Activated CD8-positive, alpha-beta memory T cell treated with anti-CD3 and anti-CD28 coated beads, Interleukin-2, amount 50 U/mL, for 1 hour (primary cell): ENCODE results near the gene CENPS.
"Not testable (repeated sequence)": the region's sequence is repeated elsewhere in the genome, so short reads cannot be mapped to it uniquely, and the experiment has no call there.

Experiments used
- DNase-seq: peaks from one replicate; pipeline ENCODE4 v3.0.0-alpha.2; 2020; ENCODE audit errors: extremely low read depth

The CENPS gene

GRCh38 chr1:10430216-10431069 is at the start of gene CENPS:
CENPS (plus strand) TSS chr1:10430433; CDS start chr1:10430518, 85 bp downstream.
- peak; percentile 61 for DNase-seq

DNA sequence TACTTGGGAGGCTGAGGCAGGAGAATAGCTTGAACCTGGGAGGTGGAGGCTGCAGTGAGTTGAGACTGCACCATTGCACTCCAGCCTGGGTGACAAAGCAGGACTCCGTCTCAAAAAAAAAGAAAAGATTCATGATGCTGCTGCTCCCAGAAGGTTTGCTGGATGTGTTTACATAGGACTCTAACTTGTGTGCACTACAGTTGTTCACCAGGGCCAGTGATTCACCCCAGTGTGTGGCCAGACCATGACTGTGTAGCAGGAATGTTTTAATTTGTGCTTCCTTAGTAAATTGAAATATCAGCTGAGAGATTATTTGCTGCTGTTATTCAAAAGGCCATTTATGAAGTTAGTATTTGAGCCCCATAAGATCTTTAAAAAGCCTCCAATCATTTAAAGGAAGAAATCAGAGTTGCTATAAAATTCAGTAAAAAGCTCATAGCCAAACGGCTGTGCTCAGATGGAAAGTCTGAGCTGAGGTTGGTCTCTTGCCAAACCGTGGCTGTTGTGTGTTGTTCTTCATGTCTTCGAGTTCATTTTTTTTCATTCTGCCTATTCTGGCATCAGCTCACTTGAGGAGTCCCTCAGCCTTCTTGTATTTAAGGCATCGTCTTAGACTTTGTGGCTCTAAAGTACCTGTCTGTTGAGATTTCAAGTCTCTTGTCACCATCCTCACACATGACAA is 49.5 kb upstream of the CENPS start:
- DNase-seq = no peak

DNA sequence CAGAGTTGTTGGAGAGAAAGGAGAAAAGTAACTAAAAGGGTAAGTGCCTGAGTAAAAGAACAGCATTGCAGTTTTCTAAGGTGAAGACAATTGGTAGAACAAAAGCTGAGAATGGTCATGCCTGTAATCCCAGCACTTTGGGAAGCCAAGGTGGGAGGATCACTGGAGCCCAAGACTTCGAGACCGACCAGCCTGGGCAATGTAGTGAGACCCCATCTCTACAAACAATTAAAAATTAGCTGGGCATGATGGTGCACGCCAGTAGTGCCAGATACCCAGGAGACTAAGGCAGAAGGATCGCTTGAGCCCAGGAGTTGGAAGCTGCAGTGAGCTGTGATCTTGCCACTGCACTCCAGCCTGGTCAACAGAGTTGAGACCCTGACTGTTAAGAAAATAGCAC is 46.6 kb upstream of the CENPS start:
- DNase-seq = no peak

GRCh38 chr1:10384219-10384618 is 46.0 kb upstream of the CENPS start:
- no peak for DNase-seq

DNA sequence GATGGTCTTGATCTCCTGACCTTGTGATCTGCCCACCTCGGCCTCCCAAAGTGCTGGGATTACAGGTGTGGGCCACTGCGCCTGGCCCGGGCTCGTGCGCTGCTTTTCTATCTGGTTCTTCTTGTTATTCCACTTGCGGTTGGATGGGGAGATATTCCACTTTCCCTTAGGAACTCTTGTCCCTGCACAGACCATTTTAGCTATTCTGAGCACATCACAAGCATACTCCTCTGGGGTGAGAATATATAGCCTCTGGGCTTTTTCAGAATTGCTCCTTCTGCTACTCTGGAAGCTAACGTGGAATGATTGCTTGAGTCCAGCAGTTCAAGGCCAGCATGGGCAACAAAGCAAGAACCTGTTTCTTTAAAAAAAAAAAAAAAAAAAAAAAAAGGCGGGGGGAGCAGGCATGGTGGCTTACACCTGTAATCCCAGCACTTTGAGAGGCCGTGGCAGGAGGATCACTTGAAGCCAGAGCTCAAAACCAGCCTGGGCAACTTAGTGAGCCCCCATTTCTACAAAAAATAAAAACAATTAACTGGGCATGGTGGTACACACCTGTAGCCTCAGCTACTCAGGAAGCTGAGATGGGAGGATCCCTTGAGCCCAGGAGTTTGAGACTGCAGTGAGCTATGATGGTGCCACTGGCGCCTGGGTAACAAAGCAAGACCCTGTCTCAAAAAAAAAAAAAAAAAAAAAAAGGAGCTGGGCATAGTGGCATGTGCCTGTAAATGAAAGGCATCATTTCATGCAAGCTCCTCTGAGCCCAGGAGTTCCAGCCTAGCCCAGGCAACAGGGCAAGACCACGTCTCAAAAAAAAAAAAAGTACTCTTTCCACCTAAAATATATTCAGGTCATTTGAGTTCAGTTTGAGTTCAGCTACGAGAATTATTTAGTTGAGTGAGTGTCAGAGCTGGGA is 43.2 kb upstream of the CENPS start:
- DNase-seq = no peak

- no peak for DNase-seq
These were observed 42.4 kb upstream of the CENPS start for GRCh38 chr1:10387677-10388386.

DNA sequence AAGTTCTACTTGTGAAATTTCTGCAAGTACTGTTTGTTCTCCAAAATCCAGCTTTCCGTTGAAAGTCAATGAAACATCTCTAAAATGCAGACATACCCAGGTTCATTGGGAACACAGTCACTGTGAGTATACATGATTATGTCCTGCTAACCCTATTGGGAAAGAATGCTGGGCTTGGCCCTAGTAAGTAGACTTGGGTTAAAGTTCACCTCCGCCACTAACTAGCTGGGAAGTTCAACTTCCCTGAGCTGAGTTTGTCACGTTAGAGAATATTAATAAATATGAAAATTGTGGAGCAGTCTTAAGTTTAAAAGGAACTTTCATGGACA is 41.9 kb upstream of the CENPS start:
- DNase-seq = no peak

DNA sequence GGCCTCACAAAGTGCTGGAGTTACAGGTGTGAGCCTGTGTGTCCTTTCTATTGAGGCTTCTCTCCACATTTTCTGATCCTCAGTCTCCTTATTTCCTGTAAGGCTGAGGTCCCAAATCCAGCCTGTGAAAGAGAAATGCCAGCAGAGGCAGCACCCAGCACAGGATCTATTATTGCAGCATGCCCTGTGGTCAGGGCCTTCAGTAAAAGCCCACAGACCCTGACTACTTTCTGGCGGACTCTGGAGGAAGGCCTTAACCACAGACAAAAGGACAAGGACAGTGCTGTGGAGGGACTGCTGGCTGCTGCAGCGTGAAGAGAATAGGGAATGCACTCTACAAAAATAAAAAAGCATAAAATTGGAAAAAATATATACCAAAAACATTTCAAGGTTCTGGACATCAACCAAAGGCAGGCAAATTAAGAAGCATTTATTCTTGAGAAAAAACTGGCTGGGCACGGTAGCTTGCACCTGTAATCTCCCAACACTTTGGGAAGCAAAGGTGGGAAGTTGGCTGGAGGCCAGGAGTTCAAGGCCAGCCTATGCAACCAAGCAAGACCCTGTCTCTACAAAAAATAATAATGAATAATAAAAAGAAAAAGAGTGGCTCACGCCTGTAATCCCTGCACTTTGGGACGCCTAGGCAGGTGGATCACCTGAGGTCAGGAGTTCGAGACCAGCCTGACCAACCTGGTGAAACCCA is 40.8 kb upstream of the CENPS start:
- no peak for DNase-seq

DNA sequence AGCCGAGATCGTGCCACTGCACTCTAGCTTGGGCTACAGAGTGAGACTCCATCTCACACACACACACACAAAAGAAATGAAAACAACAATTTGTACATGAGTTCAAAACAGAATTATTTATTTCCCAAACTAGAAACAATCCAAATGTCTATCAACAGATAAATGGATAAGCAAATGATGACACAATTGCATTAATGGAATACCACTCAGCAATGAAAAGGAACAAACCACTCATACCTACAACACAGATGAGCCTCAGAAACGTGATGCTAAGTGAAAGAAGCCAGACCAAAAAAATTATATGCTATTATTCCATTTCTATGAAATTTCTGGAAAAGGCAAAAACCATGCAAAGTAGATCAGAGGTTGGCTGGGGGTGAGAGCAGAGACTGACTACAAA is 33.4 kb upstream of the CENPS start:
- no peak for DNase-seq

GRCh38 chr1:10398278-10398733 is 31.9 kb upstream of the CENPS start:
- DNase-seq = no peak

DNA sequence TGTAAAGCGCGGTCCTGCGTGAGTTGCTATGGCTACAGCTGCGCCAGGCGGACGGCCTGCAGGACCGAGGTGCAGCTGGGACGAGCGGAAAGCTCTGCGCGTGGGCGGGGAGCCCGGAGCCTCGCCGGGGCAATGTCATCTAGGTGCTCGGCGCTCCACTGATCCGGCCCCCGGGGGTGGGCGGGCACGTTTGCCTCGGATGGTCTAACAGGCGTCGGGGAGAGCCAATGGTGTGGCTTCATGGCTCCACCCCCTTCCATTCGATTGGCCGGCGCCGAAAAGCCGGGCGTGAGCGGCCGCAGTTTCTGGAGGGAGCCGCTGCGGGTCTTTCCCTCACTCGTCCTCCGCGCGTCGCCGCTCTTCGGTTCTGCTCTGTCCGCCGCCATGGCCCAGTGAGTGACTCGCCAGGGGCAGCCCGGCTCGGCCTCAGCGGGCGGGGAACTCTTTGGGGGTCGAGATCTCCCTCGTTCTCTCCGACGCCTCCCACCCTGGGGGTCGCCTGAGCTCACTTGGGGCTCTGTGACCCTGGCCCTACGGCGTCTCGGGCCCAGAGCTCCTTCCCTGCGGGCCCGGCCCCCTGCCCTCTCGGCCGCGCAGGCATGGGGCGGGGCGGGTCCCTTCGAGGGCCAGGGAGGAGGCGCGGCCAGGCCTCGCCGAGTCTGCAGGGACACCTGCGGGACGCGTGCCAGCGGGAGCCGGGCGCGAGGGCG is 31.3 kb upstream of the CENPS start, which contains the start of gene PGD:
PGD (plus strand) TSS at position 331 of the 710 bp plus-strand sequence; CDS start at position 385, 54 bp downstream.
- DNase-seq = peak; percentile 86

GRCh38 chr1:10399444-10399941 is 30.7 kb upstream of the CENPS start:
- DNase-seq = no peak

GRCh38 chr1:10400013-10400412 is 30.2 kb upstream of the CENPS start:
- no peak for DNase-seq

GRCh38 chr1:10401281-10401680 is 29.0 kb upstream of the CENPS start:
- DNase-seq = no peak

DNA sequence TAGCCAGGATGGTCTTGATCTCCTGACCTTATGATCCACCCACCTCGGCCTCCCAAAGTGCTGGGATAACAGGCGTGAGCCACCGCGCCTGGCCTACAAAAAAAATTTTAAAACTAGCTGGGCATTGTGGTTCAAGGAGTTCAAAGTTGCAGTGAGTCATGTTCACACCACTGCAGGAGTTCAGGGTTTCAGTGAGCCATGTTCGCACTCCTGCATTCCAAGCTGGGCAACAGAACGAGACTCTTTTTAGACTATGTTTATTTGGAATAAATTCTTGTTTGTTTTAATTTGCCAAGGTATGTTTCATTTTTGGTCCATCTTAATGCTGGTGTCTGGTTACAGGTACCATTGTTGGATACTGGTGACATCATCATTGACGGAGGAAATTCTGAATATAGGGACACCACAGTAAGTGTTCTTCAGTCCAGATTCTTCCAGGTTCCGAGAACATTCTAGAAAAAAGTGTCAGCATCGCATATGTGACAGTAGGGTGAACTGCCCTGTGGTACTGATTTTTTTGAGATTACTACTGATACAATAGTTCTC is 27.4 kb upstream of the CENPS start:
- no peak for DNase-seq

GRCh38 chr1:10407201-10407600 is 23.0 kb upstream of the CENPS start:
- no peak for DNase-seq

GRCh38 chr1:10415211-10415930 is 14.9 kb upstream of the CENPS start:
- no peak for DNase-seq

GRCh38 chr1:10415967-10416366 is 14.3 kb upstream of the CENPS start:
- not testable (repeated sequence) for DNase-seq

DNA sequence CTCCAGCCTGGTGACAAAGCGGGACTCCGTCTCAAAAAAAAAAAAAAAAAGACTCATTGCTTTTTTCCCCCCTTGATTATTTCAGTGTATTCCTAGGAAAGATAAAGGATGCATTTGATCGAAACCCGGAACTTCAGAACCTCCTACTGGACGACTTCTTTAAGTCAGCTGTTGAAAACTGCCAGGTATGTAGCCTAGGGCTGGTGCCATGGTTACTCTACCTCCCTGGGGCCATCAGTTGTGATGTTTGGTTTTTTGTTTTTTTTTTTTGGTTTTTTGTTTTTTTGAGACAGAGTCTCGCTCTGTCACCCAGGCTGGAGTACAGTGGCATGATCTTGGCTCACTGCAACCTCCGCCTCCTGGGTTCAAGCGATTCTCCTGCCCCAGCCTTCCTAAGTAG is 11.5 kb upstream of the CENPS start:
- DNase-seq = not testable (repeated sequence)
